WTC11 (cell line): Measurements from ENCODE around the gene LCN12.
A peak's percentile ranks its signal among the peaks of the same experiment; 100 is the strongest.

Experiments
- CTCF ChIP-seq: fragments of 200-600 bp; IDR thresholded peaks from 2 replicates; pipeline ENCODE4 v1.8.0; 2022; ENCODE audit warnings: antibody characterized with exemption
- FOXP1 ChIP-seq: sonication (generic); formaldehyde crosslinking; IDR thresholded peaks from 2 replicates; pipeline ENCODE4 v1.8.0; 2022; ENCODE audit warnings: missing genetic modification reagents, mild to moderate bottlenecking, moderate library complexity, borderline replicate concordance
- GABPB1 ChIP-seq: sonication (generic); formaldehyde crosslinking; IDR thresholded peaks from 2 replicates; pipeline ENCODE4 v1.8.1; 2023; ENCODE audit warnings: mild to moderate bottlenecking, missing genetic modification reagents
- IRF2 ChIP-seq: sonication (generic); formaldehyde crosslinking; IDR thresholded peaks from 2 replicates; pipeline ENCODE4 v1.8.0; 2022; ENCODE audit warnings: low read depth, missing genetic modification reagents, borderline replicate concordance
- MYBL2 ChIP-seq: sonication (generic); formaldehyde crosslinking; IDR thresholded peaks from 2 replicates; pipeline ENCODE4 v1.8.1; 2023; ENCODE audit warnings: mild to moderate bottlenecking, moderate library complexity, missing genetic modification reagents
- NFE2L1 ChIP-seq: sonication (generic); formaldehyde crosslinking; IDR thresholded peaks from 2 replicates; pipeline ENCODE4 v1.8.1; 2023; ENCODE audit warnings: missing genetic modification reagents
- SMAD3 ChIP-seq: sonication (generic); formaldehyde crosslinking; IDR thresholded peaks from 2 replicates; pipeline ENCODE4 v1.8.0; 2022; ENCODE audit warnings: missing genetic modification reagents, mild to moderate bottlenecking, borderline replicate concordance
- SP1 ChIP-seq: sonication (generic); formaldehyde crosslinking; conservative IDR thresholded peaks from 2 replicates; pipeline ENCODE4 v1.8.1; 2022; ENCODE audit warnings: missing genetic modification reagents

GRCh38 chr9:136939431-136939995 is 12.6 kb upstream of the LCN12 start:
- TF ChIP-seq SMAD3 (CRISPR knock-in tag) (no peak), CTCF (no peak), IRF2 (no peak), MYBL2 (no peak), GABPB1 (CRISPR knock-in tag) (no peak), SP1 (CRISPR knock-in tag) (no peak), NFE2L1 (CRISPR knock-in tag) (no peak), FOXP1 (CRISPR knock-in tag) (0 out of 2 replicates have a peak, but pooled peaks have one; percentile 26)
